K562 (cell line): ENCODE data around the gene NPC1. TPM values are rescaled to one million over a fixed set of nuclear protein-coding genes. Genes with fewer than 3 reads are reported as not detected.
A peak's percentile ranks its signal among the peaks of the same experiment; 100 is the strongest.

ENCODE experiments used
- CHD1 ChIP-seq: fragments of 200-600 bp; sonication (generic); IDR thresholded peaks from one replicate; pipeline ENCODE4 v1.6.1; 2012; ENCODE audit warnings: mild to moderate bottlenecking, moderate library complexity, low read length, inconsistent platforms
- CHD2 ChIP-seq: IDR thresholded peaks from 2 replicates; pipeline ENCODE4 v1.6.1; 2011; ENCODE audit warnings: low read depth, low read length
- FOXP1 ChIP-seq: sonication (generic); formaldehyde crosslinking; IDR thresholded peaks from 2 replicates; pipeline ENCODE4 v1.8.0; 2022; ENCODE audit warnings: mild to moderate bottlenecking, missing genetic modification reagents
- HDAC2 ChIP-seq: fragments of 450-650 bp; IDR thresholded peaks from 2 replicates; pipeline ENCODE4 v1.6.1; 2016; ENCODE audit warnings: mild to moderate bottlenecking
- MLLT1 ChIP-seq, 2 experiments: fragments of 450-650 bp; IDR thresholded peaks; 2 replicates each; pipeline ENCODE4 v1.6.1; 2016
- RFX7 ChIP-seq: fragments of 250-450 bp; sonication (Bioruptor Pico); IDR thresholded peaks from 2 replicates; pipeline ENCODE4 v1.5.1; 2021; ENCODE audit warnings: mild to moderate bottlenecking
- STAT6 ChIP-seq: sonication (generic); formaldehyde crosslinking; IDR thresholded peaks from 2 replicates; pipeline ENCODE4 v1.8.1; 2023; ENCODE audit warnings: mild to moderate bottlenecking, missing genetic modification reagents
- TGIF2 ChIP-seq: sonication (generic); formaldehyde crosslinking; IDR thresholded peaks from 2 replicates; pipeline ENCODE4 v1.8.1; 2022; ENCODE audit warnings: mild to moderate bottlenecking, missing genetic modification reagents, moderate library complexity
- THAP12 ChIP-seq: fragments of 250-450 bp; sonication (Bioruptor Pico); IDR thresholded peaks from 2 replicates; pipeline ENCODE4 v1.9.0; 2021; ENCODE audit warnings: mild to moderate bottlenecking, inconsistent platforms
- THRB ChIP-seq: fragments of 450-650 bp; formaldehyde crosslinking; conservative IDR thresholded peaks from 2 replicates; pipeline ENCODE4 v1.4.0; 2022; ENCODE audit warnings: mild to moderate bottlenecking, missing genetic modification characterization
- YY1 ChIP-seq, 3 experiments: IDR thresholded peaks; 2 replicates each; pipeline ENCODE4 v1.6.1; 2011; ENCODE audit warnings: low read length in 2 of 3, mild to moderate bottlenecking in 2 of 3, moderate library complexity in 2 of 3, borderline replicate concordance in 1 of 3, control low read depth in 1 of 3, low read depth in 1 of 3; ENCODE audit not compliant: insufficient read depth in 3 of 3, insufficient replicate concordance in 2 of 3, control insufficient read depth in 1 of 3, insufficient read length in 1 of 3; ENCODE audit errors: extremely low read depth in 1 of 3
- ZBTB7A ChIP-seq: IDR thresholded peaks from 2 replicates; pipeline ENCODE4 v1.6.1; 2011; ENCODE audit warnings: low read depth, mild to moderate bottlenecking, low read length, moderate library complexity, borderline replicate concordance; ENCODE audit not compliant: control insufficient read depth
- ZNF584 ChIP-seq: fragments of 200-800 bp; sonication (Bioruptor generic); IDR thresholded peaks from 2 replicates; pipeline ENCODE4 v1.6.1; 2016; ENCODE audit warnings: low read depth, mild to moderate bottlenecking, missing genetic modification characterization, missing compliant biosample characterization
- polyA plus RNA-seq, 8 experiments: library from polyadenylated mRNA; depleted of rRNA in 4 of 8; stranded (reverse) in 5 of 8; unstranded in 3 of 8; fragments of >200 nt; fragmentation: Nextera tagmentation in 2 of 8; fragmentation: Illumina TruSeq in 1 of 8; extraction: Ambion mirVana in 2 of 8; extraction: Trizol in 1 of 8; gene quantifications; 2 replicates each; pipeline versions ENCODE4 v1.2.1 to v1.2.3, GENCODE V29; 2011 to 2014; ENCODE audit warnings: inconsistent platforms in 1 of 8, missing spikeins in 1 of 8
- total RNA-seq, 7 experiments: library from RNA; depleted of rRNA in 6 of 7; stranded (reverse); fragments of >200 nt in 6 of 7; fragmentation: Illumina TruSeq in 2 of 7; extraction: Trizol in 2 of 7; gene quantifications; 2 replicates each; pipeline versions ENCODE4 v1.2.1 to v1.2.3, GENCODE V29; 2011 to 2021; ENCODE audit warnings: low replicate concordance in 1 of 7

NPC1 gene
- total and polyA plus RNA-seq, 9 of the 15 experiments (the other 6 are each of a cell fraction or from before 2014, with no cell fraction given): 17.1 to 45.9 (median 27.6) TPM

- TF ChIP-seq STAT6 (CRISPR knock-in tag) (peak; percentile 79; the same call in 1 of the 2 replicates), HDAC2 (peak; percentile 73; the same call in 1 of the 2 replicates), MLLT1 (IDR thresholded peaks at IDR 0.05) (0 out of 4 replicates have a peak, but pooled peaks of 1 of the 2 experiments have one; percentile 70), CHD1 (peak; percentile 88), ZNF584 (no peak), THAP12 (CRISPR knock-in tag) (peak; percentile 72; the same call in 1 of the 2 replicates), YY1 (IDR thresholded peaks at IDR 0.05; ENCODE audit: borderline replicate concordance in 1 of 3, control insufficient read depth in 1 of 3, extremely low read depth in 1 of 3, insufficient read depth in 3 of 3, insufficient read length in 1 of 3, insufficient replicate concordance in 2 of 3, low read depth in 1 of 3, low read length in 2 of 3) (peak in 1 of 3 experiments; percentile 32), FOXP1 (peak; percentile 92), ZBTB7A (peak; percentile 54; the same call in 1 of the 2 replicates), THRB (CRISPR knock-in tag) (peak; percentile 76; the same call in 1 of the 2 replicates), RFX7 (CRISPR knock-in tag) (peak; percentile 25; the same call in 1 of the 2 replicates), CHD2 (0 out of 2 replicates have a peak, but pooled peaks have one; percentile 19), TGIF2 (no peak)
These were observed 83.0 kb downstream of the NPC1 start, which contains the start of gene RMC1 (continued) for GRCh38 chr18:23503038-23503962.
